ENCODE measurements around the gene SRMS.
"Not testable (repeated sequence)": the region's sequence is repeated elsewhere in the genome, so short reads cannot be mapped to it uniquely, and the experiment has no call there.

The SRMS gene

GRCh38 chr20:63578224-63579016, 30.9 kb upstream of the SRMS start:
- DNase-seq (ENCODE audit: low read depth), result no peak

- DNase-seq (ENCODE audit: low read depth), result no peak
These were observed 29.9 kb upstream of the SRMS start for GRCh38 chr20:63577317-63577894.

GRCh38 chr20:63576311-63576710, 28.8 kb upstream of the SRMS start:
- no peak for DNase-seq (ENCODE audit: low read depth)

- DNase-seq (ENCODE audit: low read depth), result no peak
These were observed 27.5 kb upstream of the SRMS start for GRCh38 chr20:63574829-63575743.

- DNase-seq (ENCODE audit: low read depth), result peak; percentile 37
These were observed 26.7 kb upstream of the SRMS start, which contains the start of gene HELZ2 for GRCh38 chr20:63574156-63574828. TSS of gene HELZ2 (minus strand) at chr20:63574239. CDS start at chr20:63572385, 1,854 bp downstream.

- DNase-seq (ENCODE audit: low read depth), result no peak
These were observed 26.1 kb upstream of the SRMS start for GRCh38 chr20:63573647-63574131.

GRCh38 chr20:63572788-63573646, 25.5 kb upstream of the SRMS start:
- no peak for DNase-seq (ENCODE audit: low read depth)

- no peak for DNase-seq (ENCODE audit: low read depth)
These were observed 24.7 kb upstream of the SRMS start for GRCh38 chr20:63572071-63572787.

GRCh38 chr20:63571087-63571478, 23.5 kb upstream of the SRMS start:
- DNase-seq (ENCODE audit: low read depth), result not testable (repeated sequence)

GRCh38 chr20:63570281-63571086, 22.9 kb upstream of the SRMS start:
- DNase-seq (ENCODE audit: low read depth), result no peak

- DNase-seq (ENCODE audit: low read depth), result no peak
These were observed 21.7 kb upstream of the SRMS start for GRCh38 chr20:63568986-63569949.

- DNase-seq (ENCODE audit: low read depth), result no peak
These were observed 20.8 kb upstream of the SRMS start for GRCh38 chr20:63568170-63568981.

GRCh38 chr20:63567386-63568169, 20.0 kb upstream of the SRMS start:
- DNase-seq (ENCODE audit: low read depth), result peak; percentile 30

GRCh38 chr20:63567136-63567385, 19.5 kb upstream of the SRMS start:
- DNase-seq (ENCODE audit: low read depth), result no peak

- no peak for DNase-seq (ENCODE audit: low read depth)
These were observed 19.0 kb upstream of the SRMS start for GRCh38 chr20:63566395-63567135.
